Measurements from ENCODE around the gene STK32A. TPM values are rescaled to one million over a fixed set of nuclear protein-coding genes. Genes with fewer than 3 reads are reported as not detected.

STK32A gene
- total RNA-seq, 1 experiment from 2014 or later = not detected

DNA sequence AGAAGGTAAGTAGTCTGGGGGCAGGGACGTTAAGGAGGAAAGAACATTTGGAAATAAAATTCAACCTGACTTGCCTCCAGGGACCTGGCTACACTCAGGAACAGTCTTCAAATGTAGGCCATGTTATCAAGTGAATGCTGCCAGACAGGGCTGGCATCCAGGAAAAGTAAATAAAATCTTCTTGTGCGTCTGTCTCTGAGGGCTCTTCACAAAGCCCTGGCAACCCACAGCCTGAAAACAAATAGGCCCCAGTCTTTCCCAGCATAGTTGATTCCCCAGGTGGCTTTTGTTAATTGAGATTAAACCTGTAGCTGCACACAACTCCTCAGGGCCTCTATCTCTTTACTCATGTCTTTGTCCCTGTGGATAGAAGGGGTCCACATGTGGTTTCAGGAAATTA is 55.4 kb downstream of the STK32A start:
- ATAC-seq (no peak), DNase-seq (ENCODE audit: low read depth, low spot score) (no peak)
- Histone ChIP-seq H3K36me3 (ENCODE audit: control insufficient read depth, insufficient read depth, low read length) (no peaks in the 10 kb centered on the region), H3K4me1 (ENCODE audit: control insufficient read depth, insufficient read depth, low read length) (no peaks in the 10 kb centered on the region), H3K4me3 (ENCODE audit: low read depth in 2 of 2, low read length in 2 of 2) (no peak overlapping the region), H3K27me3 (ENCODE audit: control insufficient read depth, insufficient read depth, low read length) (no peaks in the 10 kb centered on the region), H3K27ac (ENCODE audit: low read length) (no peak overlapping the region), H3K9me3 (ENCODE audit: control insufficient read depth, insufficient read depth, low read depth, low read length) (no peaks in the 10 kb centered on the region)
- CTCF ChIA-PET = no interaction called here
- POLR2A ChIA-PET = no interaction called here
- intact Hi-C loops (cut with micrococcal nuclease; ENCODE audit: unreplicated experiment) (no loop called here), in situ Hi-C loops (cut with HindIII; ENCODE audit: low pct_unique_long_range_greater_than_20kb, low sequenced_read_pairs) (no loop called here)
- TF ChIP-seq SIN3A (IDR thresholded peaks at IDR 0.05; ENCODE audit: borderline replicate concordance, insufficient read depth, low read depth, low read length) = no peak
- TF ChIP-seq, protein P1, sequence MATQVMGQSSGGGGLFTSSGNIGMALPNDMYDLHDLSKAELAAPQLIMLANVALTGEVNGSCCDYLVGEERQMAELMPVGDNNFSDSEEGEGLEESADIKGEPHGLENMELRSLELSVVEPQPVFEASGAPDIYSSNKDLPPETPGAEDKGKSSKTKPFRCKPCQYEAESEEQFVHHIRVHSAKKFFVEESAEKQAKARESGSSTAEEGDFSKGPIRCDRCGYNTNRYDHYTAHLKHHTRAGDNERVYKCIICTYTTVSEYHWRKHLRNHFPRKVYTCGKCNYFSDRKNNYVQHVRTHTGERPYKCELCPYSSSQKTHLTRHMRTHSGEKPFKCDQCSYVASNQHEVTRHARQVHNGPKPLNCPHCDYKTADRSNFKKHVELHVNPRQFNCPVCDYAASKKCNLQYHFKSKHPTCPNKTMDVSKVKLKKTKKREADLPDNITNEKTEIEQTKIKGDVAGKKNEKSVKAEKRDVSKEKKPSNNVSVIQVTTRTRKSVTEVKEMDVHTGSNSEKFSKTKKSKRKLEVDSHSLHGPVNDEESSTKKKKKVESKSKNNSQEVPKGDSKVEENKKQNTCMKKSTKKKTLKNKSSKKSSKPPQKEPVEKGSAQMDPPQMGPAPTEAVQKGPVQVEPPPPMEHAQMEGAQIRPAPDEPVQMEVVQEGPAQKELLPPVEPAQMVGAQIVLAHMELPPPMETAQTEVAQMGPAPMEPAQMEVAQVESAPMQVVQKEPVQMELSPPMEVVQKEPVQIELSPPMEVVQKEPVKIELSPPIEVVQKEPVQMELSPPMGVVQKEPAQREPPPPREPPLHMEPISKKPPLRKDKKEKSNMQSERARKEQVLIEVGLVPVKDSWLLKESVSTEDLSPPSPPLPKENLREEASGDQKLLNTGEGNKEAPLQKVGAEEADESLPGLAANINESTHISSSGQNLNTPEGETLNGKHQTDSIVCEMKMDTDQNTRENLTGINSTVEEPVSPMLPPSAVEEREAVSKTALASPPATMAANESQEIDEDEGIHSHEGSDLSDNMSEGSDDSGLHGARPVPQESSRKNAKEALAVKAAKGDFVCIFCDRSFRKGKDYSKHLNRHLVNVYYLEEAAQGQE (IDR thresholded peaks at IDR 0.05; ENCODE audit: insufficient read depth in 1 of 2, low read depth in 2 of 2, low read length in 1 of 2) = no peak
- TF ChIP-seq TCF7L2 (IDR thresholded peaks at IDR 0.05; ENCODE audit: low read depth, low read length) = no peak
- BruUV-seq (replicated peaks) = no TSS peak

DNA sequence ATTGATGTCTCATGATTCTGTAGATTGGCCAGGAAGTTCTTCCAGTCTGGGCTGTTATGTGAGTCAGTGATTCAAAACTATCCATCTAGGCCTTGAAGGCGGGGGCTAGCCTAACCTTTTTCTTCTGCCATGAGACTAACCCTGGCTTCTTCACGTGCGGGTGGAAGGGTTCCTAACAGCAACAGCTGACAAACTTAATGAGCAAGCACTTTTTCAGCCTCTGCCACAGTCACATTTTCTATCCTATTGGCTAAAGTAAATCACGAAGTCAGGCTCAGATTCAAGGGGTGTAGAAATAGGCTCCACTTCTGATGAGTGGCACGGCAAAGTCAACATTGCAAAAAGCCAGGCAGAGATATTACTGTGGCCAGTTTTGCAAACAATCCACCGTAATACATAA is 68.4 kb downstream of the STK32A start:
- in situ Hi-C loops (cut with HindIII; ENCODE audit: low pct_unique_long_range_greater_than_20kb, low sequenced_read_pairs) = no loop called here
- CTCF ChIA-PET = no interaction called here
- H3K4me3 ChIP-seq (ENCODE audit: low read depth in 2 of 2, low read length in 2 of 2) = no peak overlapping the region
- no peaks in the 10 kb centered on the region for H3K27me3 ChIP-seq (ENCODE audit: control insufficient read depth, insufficient read depth, low read length)
- BruUV-seq (replicated peaks) = no TSS peak
- POLR2A ChIA-PET = no interaction called here
- no peak for ATAC-seq
- no peaks in the 10 kb centered on the region for H3K9me3 ChIP-seq (ENCODE audit: control insufficient read depth, insufficient read depth, low read depth, low read length)
- no peak for DNase-seq (ENCODE audit: low read depth, low spot score)
- H3K4me1 ChIP-seq (ENCODE audit: control insufficient read depth, insufficient read depth, low read length) = no peaks in the 10 kb centered on the region
- TF ChIP-seq, protein P2, sequence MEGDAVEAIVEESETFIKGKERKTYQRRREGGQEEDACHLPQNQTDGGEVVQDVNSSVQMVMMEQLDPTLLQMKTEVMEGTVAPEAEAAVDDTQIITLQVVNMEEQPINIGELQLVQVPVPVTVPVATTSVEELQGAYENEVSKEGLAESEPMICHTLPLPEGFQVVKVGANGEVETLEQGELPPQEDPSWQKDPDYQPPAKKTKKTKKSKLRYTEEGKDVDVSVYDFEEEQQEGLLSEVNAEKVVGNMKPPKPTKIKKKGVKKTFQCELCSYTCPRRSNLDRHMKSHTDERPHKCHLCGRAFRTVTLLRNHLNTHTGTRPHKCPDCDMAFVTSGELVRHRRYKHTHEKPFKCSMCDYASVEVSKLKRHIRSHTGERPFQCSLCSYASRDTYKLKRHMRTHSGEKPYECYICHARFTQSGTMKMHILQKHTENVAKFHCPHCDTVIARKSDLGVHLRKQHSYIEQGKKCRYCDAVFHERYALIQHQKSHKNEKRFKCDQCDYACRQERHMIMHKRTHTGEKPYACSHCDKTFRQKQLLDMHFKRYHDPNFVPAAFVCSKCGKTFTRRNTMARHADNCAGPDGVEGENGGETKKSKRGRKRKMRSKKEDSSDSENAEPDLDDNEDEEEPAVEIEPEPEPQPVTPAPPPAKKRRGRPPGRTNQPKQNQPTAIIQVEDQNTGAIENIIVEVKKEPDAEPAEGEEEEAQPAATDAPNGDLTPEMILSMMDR (IDR thresholded peaks at IDR 0.05) = no peak
- TF ChIP-seq POLR2AphosphoS5 (IDR thresholded peaks at IDR 0.05; ENCODE audit: low read depth, low read length) (no peak), SIN3A (IDR thresholded peaks at IDR 0.05; ENCODE audit: borderline replicate concordance, insufficient read depth, low read depth, low read length) (no peak)
- TF ChIP-seq, protein P1 (IDR thresholded peaks at IDR 0.05; ENCODE audit: insufficient read depth in 1 of 2, low read depth in 2 of 2, low read length in 1 of 2) = no peak
- H3K36me3 ChIP-seq (ENCODE audit: control insufficient read depth, insufficient read depth, low read length) = no peaks in the 10 kb centered on the region
- intact Hi-C loops (cut with micrococcal nuclease; ENCODE audit: unreplicated experiment) = no loop called here
- H3K27ac ChIP-seq (ENCODE audit: low read length) = no peak overlapping the region
